HepG2 (cell line): Measurements from ENCODE around the gene MAPK7. TPM values are rescaled to one million over a fixed set of nuclear protein-coding genes. Genes with fewer than 3 reads are reported as not detected.

Experiments
- ATAC-seq: fragments of 200-7000 bp; cut with Tn5 transposase; 3 replicates; pipeline ENCODE4 v1.9.1; 2020; ENCODE audit warnings: mild to moderate bottlenecking, moderate library complexity
- BruUV-seq: library from RNA; stranded (reverse); fragments of 400-500 nt; replicated peaks from 2 replicates; lab custom pipeline; 2021; lab: Mats Ljungman, UMichigan
- CTCF ChIA-PET: fragments of 300-600 bp; formaldehyde crosslinking; extraction: SDS; loops from one replicate; lab custom pipeline; 2021; ENCODE audit warnings: low total read pairs, inconsistent platforms, low intra/inter-chr PET ratio; lab: Yijun Ruan, JAX
- POLR2A ChIA-PET: fragments of 350-600 bp; sonication (Branson Sonifier 250); formaldehyde crosslinking; loops from one replicate; lab custom pipeline; 2020; ENCODE audit warnings: antibody characterized with exemption, inconsistent platforms; lab: Yijun Ruan, JAX
- DNase-seq: peaks from one replicate; pipeline ENCODE4 v3.0.0-alpha.2; 2015; ENCODE audit warnings: low spot score
- FAIRE-seq: peaks from 3 replicates; lab custom pipeline; 2011; peaks lifted over from hg19 to GRCh38; lab: Jason Lieb, UNC
- H2AFZ ChIP-seq: one replicate; pipeline ENCODE4 v1.6.1; 2011; ENCODE audit warnings: low read length, inconsistent platforms
- H3K27ac ChIP-seq: fragments of 300-600 bp; 3 replicates; pipeline ENCODE4 v1.8.0; 2011; ENCODE audit warnings: mixed run types, mild to moderate bottlenecking, mixed read lengths, low read length, inconsistent platforms; ENCODE audit not compliant: insufficient read depth; ENCODE audit errors: extremely low read length
- H3K27me3 ChIP-seq, 2 experiments: fragments of 200-600 bp in 1 of 2; 2 replicates in 1 of 2; 3 replicates in 1 of 2; pipeline versions ENCODE4 v1.6.0 to v1.8.0; 2011; ENCODE audit warnings: low read length in 2 of 2, mild to moderate bottlenecking in 2 of 2, moderate library complexity in 2 of 2, inconsistent platforms in 1 of 2; ENCODE audit not compliant: insufficient read depth in 2 of 2, control insufficient read depth in 1 of 2
- H3K36me3 ChIP-seq, 2 experiments: fragments of 200-600 bp in 1 of 2; replicated peaks in 1 of 2; 2 replicates in 1 of 2; 3 replicates in 1 of 2; pipeline versions ENCODE4 v1.5.1 to v1.8.0; 2011; ENCODE audit warnings: low read length in 2 of 2, inconsistent platforms in 1 of 2; ENCODE audit not compliant: insufficient read depth in 2 of 2, control insufficient read depth in 1 of 2
- H3K4me1 ChIP-seq: 2 replicates; pipeline ENCODE4 v1.5.1; 2012; ENCODE audit warnings: low read length, inconsistent platforms; ENCODE audit not compliant: insufficient read depth
- H3K4me2 ChIP-seq: 2 replicates; pipeline ENCODE4 v1.6.0; 2011; ENCODE audit warnings: low read depth, low read length, inconsistent platforms
- H3K4me3 ChIP-seq, 3 experiments: fragments of 200-600 bp in 1 of 3; sonication (generic), shearing (Covaris generic) in 1 of 3; replicated peaks in 1 of 3; 2 replicates each; pipeline ENCODE4 v1.5.1; 2011 to 2016; ENCODE audit warnings: low read length in 3 of 3, inconsistent platforms in 2 of 3, low read depth in 2 of 3, mild to moderate bottlenecking in 2 of 3, control low read depth in 1 of 3, mixed read lengths in 1 of 3; ENCODE audit not compliant: insufficient read depth in 1 of 3
- H3K79me2 ChIP-seq: one replicate; pipeline ENCODE4 v1.6.1; 2011; ENCODE audit warnings: low read length, inconsistent platforms; ENCODE audit not compliant: insufficient read depth
- H3K9ac ChIP-seq: 2 replicates; pipeline ENCODE4 v1.6.0; 2011; ENCODE audit warnings: mild to moderate bottlenecking, low read depth, low read length, inconsistent platforms; ENCODE audit not compliant: insufficient read depth
- H3K9me3 ChIP-seq: 2 replicates; pipeline ENCODE4 v1.5.1; 2012; ENCODE audit warnings: mild to moderate bottlenecking, low read length
- H4K20me1 ChIP-seq: 2 replicates; pipeline ENCODE4 v1.6.0; 2011; ENCODE audit warnings: inconsistent platforms, mild to moderate bottlenecking, low read length, moderate library complexity; ENCODE audit not compliant: insufficient read depth
- AGO2 ChIP-seq: fragments of 200-400 bp; formaldehyde crosslinking; optimal IDR thresholded peaks from 2 replicates; pipeline ENCODE3; 2017; ENCODE audit warnings: mild to moderate bottlenecking, low read depth, low read length, moderate library complexity
- KDM3A ChIP-seq: IDR thresholded peaks from 2 replicates; pipeline ENCODE4 v1.6.1; 2018; ENCODE audit warnings: low read depth, missing compliant biosample characterization
- MAFK ChIP-seq, 2 experiments: IDR thresholded peaks in 1 of 2; conservative IDR thresholded peaks in 1 of 2; 2 replicates each; pipeline ENCODE4 v1.6.1; 2011; ENCODE audit warnings: improper control_type of control experiment in 2 of 2, low read length in 2 of 2
- ZBTB2 ChIP-seq: sonication (generic); formaldehyde crosslinking; IDR thresholded peaks from 2 replicates; pipeline ENCODE4 v1.8.0; 2022; ENCODE audit warnings: low read depth, missing genetic modification reagents
- ZNF652 ChIP-seq: IDR thresholded peaks from 2 replicates; pipeline ENCODE4 v1.6.1; 2016; ENCODE audit warnings: low read depth, borderline replicate concordance
- ZNF691 ChIP-seq: sonication (generic); formaldehyde crosslinking; IDR thresholded peaks from 2 replicates; pipeline ENCODE4 v1.4.0; 2020; ENCODE audit warnings: missing genetic modification reagents, low read depth, mild to moderate bottlenecking, borderline replicate concordance
- WGBS: methylation state at CpG from one replicate; pipeline ENCODE4 v1.1.6; 2017; ENCODE audit warnings: low lambda C conversion rate; 5-methylcytosine and 5-hydroxymethylcytosine counted together
- in situ Hi-C: cut with HindIII; loops from 2 replicates; pipeline ENCODE4 v1.10.0; 2017; ENCODE audit warnings: low pct_unique_long_range_greater_than_20kb; ENCODE audit not compliant: extremely low pct_ligation_motif_present
- intact Hi-C: fragments of 100-400 bp; cut with micrococcal nuclease; formaldehyde crosslinking; loops from one replicate; pipeline ENCODE4 v1.10.0; 2022; ENCODE audit not compliant: unreplicated experiment
- polyA plus RNA-seq, 8 experiments: library from polyadenylated mRNA; depleted of rRNA in 3 of 8; stranded (reverse) in 7 of 8; unstranded in 1 of 8; fragments of >200 nt; fragmentation: Illumina TruSeq in 4 of 8; extraction: Trizol in 4 of 8; gene quantifications; 2 replicates each; pipeline versions ENCODE4 v1.2.1 to v1.2.3, GENCODE V29; 2011 to 2016; ENCODE audit warnings: low read depth in 4 of 8, missing spikeins in 1 of 8, mixed read lengths in 1 of 8; ENCODE audit not compliant: insufficient read depth in 1 of 8
- total RNA-seq, 5 experiments: library from RNA; depleted of rRNA; stranded (reverse); fragments of >200 nt; fragmentation: Illumina TruSeq; extraction: Trizol; gene quantifications; 2 replicates each; pipeline ENCODE4 v1.2.3, GENCODE V29; 2016; ENCODE audit warnings: low read depth in 1 of 5

MAPK7 gene
- total and polyA plus RNA-seq, 2 of the 13 experiments (the other 11 are each of a cell fraction or from before 2014, with no cell fraction given) = 2.9 to 5.9 TPM

- POLR2A ChIA-PET = no interaction called here
- WGBS = 83% methylated on average over 2 of the region's 12 CpGs
- ATAC-seq = no peak
These were observed 44.5 kb upstream of the MAPK7 start for GRCh38 chr17:19333736-19334290.

GRCh38 chr17:19334331-19334730 lies 44.0 kb upstream of the MAPK7 start:
- BruUV-seq = no TSS peak
- Histone ChIP-seq H3K27me3 (no peaks in the 10 kb centered on the region), H3K9me3 (no peaks in the 10 kb centered on the region), H3K4me3 (no peak overlapping the region), H2AFZ (no peak overlapping the region), H3K36me3 (no peaks in the 10 kb centered on the region; a peak in 1 of 5 replicates), H3K9ac (no peak overlapping the region), H3K4me2 (no peak overlapping the region), H3K4me1 (peaks cover 44% of the 10 kb centered on the region)
- WGBS = 90% methylated on average over 4 of the region's 6 CpGs
- in situ Hi-C loops (no loop called here), intact Hi-C loops (no loop called here)
- no peak for DNase-seq
- ChIA-PET CTCF (no interaction called here), POLR2A (no interaction called here)
- TF ChIP-seq AGO2 (peak; percentile 4), ZNF691 (CRISPR knock-in tag) (no peak)
- TF ChIP-seq, all 625 proteins: peak for 1
- Histone ChIP-seq H4K20me1 (no peaks in the 10 kb centered on the region), H3K79me2 (no peaks in the 10 kb centered on the region), H3K27ac (no peak overlapping the region)
- no peak for FAIRE-seq
- no peak for ATAC-seq

More at GRCh38 chr17:19333736-19334290, 44.5 kb upstream of the MAPK7 start:
- Histone ChIP-seq H3K36me3 (no peaks in the 10 kb centered on the region; a peak in 1 of 5 replicates), H4K20me1 (no peaks in the 10 kb centered on the region), H3K27ac (no peak overlapping the region), H3K27me3 (no peaks in the 10 kb centered on the region), H3K4me2 (no peak overlapping the region), H3K9me3 (no peaks in the 10 kb centered on the region), H3K4me3 (no peak overlapping the region), H2AFZ (no peak overlapping the region), H3K9ac (no peak overlapping the region), H3K4me1 (peaks cover 38% of the 10 kb centered on the region), H3K79me2 (no peaks in the 10 kb centered on the region)
- 0 out of 2 replicates have a peak, but pooled peaks have one; percentile 20 for TF ChIP-seq ZNF652 (CRISPR knock-in tag)
- no peak for TF ChIP-seq ZBTB2 (CRISPR knock-in tag)
- 0 out of 4 replicates have a peak, but pooled peaks have one; percentile 6 to 16 for TF ChIP-seq MAFK (conservative IDR thresholded peaks at IDR 0.05 in 1 of 2, IDR thresholded peaks at IDR 0.05 in 1 of 2; ENCODE audit: low read length in 2 of 2)
- no peak for TF ChIP-seq KDM3A (CRISPR knock-in tag)
- BruUV-seq = no TSS peak
- in situ Hi-C loops (no loop called here), intact Hi-C loops (no loop called here)
- FAIRE-seq (no peak), DNase-seq (no peak)
- CTCF ChIA-PET = no interaction called here
